T-helper 1 cell treated with Interleukin-12 subunit alpha and Interleukin-12 subunit beta and Interleukin-4 antibody, amounts not matched to agents 30 μg/mL and 1 μg/mL, for 36 hours (primary cell): ENCODE measurements around the gene PDXK.

Source experiments
- H3K27ac Mint-ChIP-seq: one replicate; pipeline ENCODE4 v1.8.0; 2021; ENCODE audit warnings: mild to moderate bottlenecking, mixed read lengths
- H3K27me3 Mint-ChIP-seq: one replicate; pipeline ENCODE4 v1.8.0; 2021; ENCODE audit warnings: low read depth, mixed read lengths
- H3K36me3 Mint-ChIP-seq: one replicate; pipeline ENCODE4 v1.8.0; 2021; ENCODE audit warnings: low read depth, mixed read lengths
- H3K4me1 Mint-ChIP-seq: one replicate; pipeline ENCODE4 v1.8.0; 2021; ENCODE audit warnings: low read depth, mixed read lengths
- H3K4me3 Mint-ChIP-seq: one replicate; pipeline ENCODE4 v1.8.0; 2021; ENCODE audit warnings: mild to moderate bottlenecking, moderate library complexity, mixed read lengths
- H3K9me3 Mint-ChIP-seq: one replicate; pipeline ENCODE4 v1.8.0; 2021; ENCODE audit warnings: mixed read lengths

Gene PDXK

DNA sequence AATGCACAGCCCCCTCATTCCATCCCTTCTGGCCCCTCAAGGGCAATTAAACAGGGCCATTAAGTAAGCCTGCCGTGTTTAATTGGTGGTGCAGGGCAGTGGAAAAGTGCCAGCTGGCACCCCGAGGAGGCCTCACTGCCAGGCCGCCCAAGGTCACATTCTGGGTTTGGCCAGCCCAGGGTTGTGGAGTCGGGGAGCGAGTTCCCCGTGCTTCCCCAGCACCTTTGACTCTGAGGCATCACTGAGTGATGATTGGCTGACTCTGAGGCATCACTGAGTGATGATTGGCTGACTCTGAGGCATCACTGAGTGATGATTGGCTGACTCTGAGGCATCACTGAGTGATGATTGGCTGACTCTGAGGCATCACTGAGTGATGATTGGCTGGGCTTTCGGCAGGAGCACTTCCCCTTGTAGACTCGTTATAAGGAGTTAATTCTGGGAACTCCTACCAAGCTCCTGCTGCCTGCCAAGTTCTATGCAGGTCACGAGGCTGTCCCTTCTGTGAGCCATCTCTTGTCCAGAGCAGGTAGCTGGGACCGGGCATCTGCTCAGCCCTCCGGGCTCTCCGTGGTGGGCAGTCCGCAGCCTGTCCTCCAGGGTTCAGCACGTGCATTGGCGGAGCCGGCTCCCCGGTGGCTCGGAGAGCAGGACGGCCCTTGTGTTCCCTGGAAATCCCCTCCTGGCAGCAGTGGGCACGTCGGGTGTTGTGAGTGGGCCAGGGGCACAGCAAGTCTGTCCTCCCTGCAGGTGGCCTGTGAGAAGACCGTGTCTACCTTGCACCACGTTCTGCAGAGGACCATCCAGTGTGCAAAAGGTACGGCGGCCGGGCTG is 36.2 kb downstream of the PDXK start:
- H3K27me3 Mint-ChIP-seq = no peaks in the 10 kb centered on the region
- H3K4me1 Mint-ChIP-seq = no peaks in the 10 kb centered on the region
- no peaks in the 10 kb centered on the region for H3K9me3 Mint-ChIP-seq
- no peak overlapping the region for H3K27ac Mint-ChIP-seq
- H3K36me3 Mint-ChIP-seq = peaks cover 15% of the 10 kb centered on the region
- no peak overlapping the region for H3K4me3 Mint-ChIP-seq

DNA sequence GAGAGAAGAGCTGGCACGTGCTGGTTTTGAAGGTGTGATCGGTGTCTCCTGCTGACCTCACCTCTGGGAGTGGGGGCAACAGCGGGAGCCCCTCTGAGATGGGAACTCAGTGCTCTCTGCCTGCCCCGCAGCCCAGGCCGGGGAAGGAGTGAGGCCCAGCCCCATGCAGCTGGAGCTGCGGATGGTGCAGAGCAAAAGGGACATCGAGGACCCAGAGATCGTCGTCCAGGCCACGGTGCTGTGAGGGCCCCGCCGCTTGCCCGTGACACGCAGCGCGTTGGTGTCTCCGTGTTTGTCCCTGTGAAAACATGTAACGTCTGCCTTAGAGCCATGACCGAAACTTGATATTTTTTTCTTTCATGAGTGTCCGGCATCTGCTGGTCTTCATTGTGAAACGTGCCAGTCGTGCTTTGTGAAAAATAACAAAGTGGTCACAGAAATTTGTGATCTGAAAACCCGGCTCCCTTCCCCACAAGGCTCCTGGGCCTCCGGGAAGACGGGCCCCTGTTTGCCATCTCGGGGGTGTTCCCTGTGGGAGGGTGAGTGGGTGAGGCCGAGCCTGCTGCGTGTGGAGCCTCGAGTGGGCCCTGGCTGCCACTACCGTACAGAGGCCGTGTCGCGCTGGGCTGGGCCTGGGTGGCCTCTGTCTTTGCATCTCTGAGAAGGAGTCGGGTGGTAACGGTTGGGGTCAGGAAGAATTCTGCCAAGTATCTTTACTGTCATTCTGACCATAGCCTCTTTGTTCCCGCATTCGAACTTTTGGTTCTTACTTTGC is 37.1 kb downstream of the PDXK start:
- H3K9me3 Mint-ChIP-seq = no peaks in the 10 kb centered on the region
- H3K27me3 Mint-ChIP-seq = no peaks in the 10 kb centered on the region
- H3K4me3 Mint-ChIP-seq = no peak overlapping the region
- peaks cover 11% of the 10 kb centered on the region for H3K36me3 Mint-ChIP-seq
- no peaks in the 10 kb centered on the region for H3K4me1 Mint-ChIP-seq
- H3K27ac Mint-ChIP-seq = no peak overlapping the region

DNA sequence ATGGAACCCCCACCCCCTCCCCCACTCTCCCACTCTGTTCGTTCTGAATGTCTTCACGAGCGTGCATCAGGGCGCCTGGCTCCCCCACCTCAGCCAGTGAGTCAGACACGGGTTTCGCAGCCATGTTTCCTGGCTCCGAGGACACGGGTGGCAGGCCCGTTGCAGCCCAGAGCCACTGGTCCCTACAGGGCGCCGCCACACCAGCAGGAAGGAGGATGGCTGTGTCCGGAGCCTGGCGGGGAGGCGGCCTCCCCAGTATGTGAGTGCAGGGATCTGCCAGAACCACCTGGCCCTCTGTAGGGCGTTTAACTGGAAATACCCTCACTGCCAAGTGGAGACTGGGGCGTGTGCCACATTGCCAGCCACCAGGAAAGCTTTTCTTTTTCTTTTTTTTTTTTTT is 38.7 kb downstream of the PDXK start:
- H3K4me3 Mint-ChIP-seq = no peak overlapping the region
- no peak overlapping the region for H3K27ac Mint-ChIP-seq
- H3K36me3 Mint-ChIP-seq = peaks cover 11% of the 10 kb centered on the region
- no peaks in the 10 kb centered on the region for H3K27me3 Mint-ChIP-seq
- H3K4me1 Mint-ChIP-seq = no peaks in the 10 kb centered on the region
- no peaks in the 10 kb centered on the region for H3K9me3 Mint-ChIP-seq

DNA sequence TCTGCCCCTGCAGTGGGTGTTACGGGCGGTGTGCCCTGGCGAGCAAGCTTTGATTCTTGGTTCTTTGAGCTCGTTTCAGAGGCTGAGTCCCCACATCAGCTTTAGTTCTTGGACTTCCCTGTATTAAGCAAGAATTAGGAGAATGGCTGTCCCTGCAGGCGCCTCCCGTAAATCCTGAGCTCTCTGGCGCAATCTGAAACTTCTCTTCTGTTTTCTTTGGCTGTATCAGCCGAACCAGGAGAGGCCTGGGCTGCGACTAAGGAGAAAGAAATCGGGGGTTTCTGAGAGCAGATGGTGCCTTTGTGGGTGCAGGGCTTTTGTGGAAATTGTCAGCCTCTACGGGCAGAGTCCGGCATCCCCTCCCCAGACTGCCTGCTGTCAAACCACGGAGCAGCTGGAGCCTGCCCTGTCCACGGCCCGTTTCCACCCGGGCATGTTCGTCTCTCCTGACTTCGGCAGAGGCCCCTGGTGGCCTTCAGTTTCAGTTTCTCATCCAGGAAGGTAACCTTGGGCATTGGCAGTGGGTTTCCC is 39.2 kb downstream of the PDXK start:
- Mint-ChIP-seq H3K27ac (no peak overlapping the region), H3K36me3 (peaks cover 10% of the 10 kb centered on the region), H3K9me3 (no peaks in the 10 kb centered on the region), H3K4me3 (no peak overlapping the region), H3K4me1 (no peaks in the 10 kb centered on the region), H3K27me3 (no peaks in the 10 kb centered on the region)

DNA sequence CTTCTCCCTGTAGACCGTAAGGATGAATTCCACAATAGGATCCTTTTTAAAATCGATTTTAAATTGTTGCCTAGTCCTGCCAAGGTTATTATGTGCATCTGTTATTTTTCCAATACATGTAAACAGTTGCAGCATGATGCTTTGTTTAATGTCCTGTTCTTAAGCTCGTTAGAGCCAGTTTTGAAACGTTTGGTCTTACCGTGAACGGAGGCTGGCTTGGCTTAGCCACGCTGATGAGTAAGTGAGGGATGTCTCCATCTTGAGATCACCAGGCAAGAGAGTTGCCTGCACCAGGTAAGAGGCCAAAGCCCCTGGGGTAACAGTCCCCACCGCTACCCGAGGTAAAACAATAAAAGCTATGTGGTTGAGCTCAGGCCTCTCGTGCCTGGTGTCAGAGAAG is 39.9 kb downstream of the PDXK start:
- H3K4me1 Mint-ChIP-seq = no peaks in the 10 kb centered on the region
- H3K36me3 Mint-ChIP-seq = peaks cover 9% of the 10 kb centered on the region
- H3K27me3 Mint-ChIP-seq = no peaks in the 10 kb centered on the region
- H3K9me3 Mint-ChIP-seq = no peaks in the 10 kb centered on the region
- no peak overlapping the region for H3K4me3 Mint-ChIP-seq
- no peak overlapping the region for H3K27ac Mint-ChIP-seq

DNA sequence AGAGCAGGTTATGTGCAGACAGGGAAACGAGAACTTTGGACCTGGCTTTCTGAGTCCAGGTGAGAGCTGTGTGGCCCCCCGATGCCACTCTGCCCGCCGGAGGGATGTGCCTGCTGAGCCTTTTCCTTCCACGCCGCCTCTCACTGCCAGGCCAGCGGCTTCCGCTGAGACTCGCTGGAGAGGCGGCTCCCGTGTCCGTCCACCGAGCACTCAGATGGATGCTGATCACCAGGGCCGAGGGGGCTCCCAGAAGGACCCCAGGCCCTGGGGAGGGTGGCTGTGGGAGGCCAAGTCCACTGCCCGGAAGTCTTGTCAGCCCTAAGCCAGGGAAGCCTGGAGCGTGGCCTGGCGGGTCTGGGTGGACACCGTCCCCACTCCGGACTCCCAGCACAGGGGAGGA is 40.7 kb downstream of the PDXK start:
- Mint-ChIP-seq H3K36me3 (peaks cover 6% of the 10 kb centered on the region), H3K27ac (no peak overlapping the region), H3K4me1 (no peaks in the 10 kb centered on the region), H3K9me3 (no peaks in the 10 kb centered on the region), H3K4me3 (no peak overlapping the region), H3K27me3 (no peaks in the 10 kb centered on the region)

DNA sequence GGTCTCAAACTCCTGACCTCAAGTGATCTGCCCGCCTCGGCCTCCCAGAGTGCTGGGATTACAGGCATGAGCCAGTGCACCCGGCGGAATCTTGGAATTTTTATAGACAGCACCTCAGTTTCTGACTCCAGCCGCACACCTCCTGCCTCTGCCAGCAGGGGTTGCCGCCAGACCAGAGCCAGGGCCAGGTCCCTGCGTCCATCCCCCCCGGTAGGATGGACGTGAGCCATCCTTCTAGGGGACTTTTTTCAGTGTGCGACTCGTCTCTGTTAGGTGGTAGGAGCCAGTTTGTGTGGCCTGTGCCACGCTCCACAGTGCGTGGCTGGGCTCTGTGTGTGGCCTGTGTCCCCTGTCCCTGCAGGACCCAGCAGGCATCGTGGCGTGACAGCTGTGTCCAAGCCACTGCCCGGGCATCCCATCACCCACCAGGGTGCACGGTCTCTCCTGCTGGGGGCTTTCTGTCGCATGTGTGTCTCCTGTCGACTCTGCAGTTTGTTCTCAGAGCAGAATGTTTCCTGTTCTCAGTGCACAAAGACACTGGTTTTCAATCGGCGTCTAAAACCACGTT is 41.5 kb downstream of the PDXK start:
- Mint-ChIP-seq H3K4me1 (no peaks in the 10 kb centered on the region), H3K36me3 (peaks cover 6% of the 10 kb centered on the region), H3K4me3 (no peak overlapping the region), H3K27me3 (no peaks in the 10 kb centered on the region), H3K9me3 (no peaks in the 10 kb centered on the region), H3K27ac (no peak overlapping the region)

DNA sequence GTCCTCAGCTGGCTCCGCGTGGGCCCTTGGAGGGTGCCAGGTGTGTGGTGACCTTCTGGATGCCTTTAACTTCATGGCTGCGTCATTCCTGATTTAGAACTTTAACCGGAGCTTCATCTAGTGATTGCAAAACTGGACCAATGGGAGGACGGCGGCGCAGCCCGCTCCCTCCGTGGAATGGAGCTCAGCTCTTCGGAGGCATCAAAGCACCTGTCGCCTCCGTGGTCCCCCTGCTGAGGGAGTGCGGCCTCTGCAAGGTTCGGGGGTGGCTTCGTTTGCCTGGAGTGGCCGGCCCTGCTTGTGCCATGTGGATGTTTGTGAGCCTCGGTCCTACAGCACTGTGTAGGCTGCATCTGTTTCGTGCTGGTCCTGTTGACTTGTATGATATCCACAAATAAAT is 43.0 kb downstream of the PDXK start:
- Mint-ChIP-seq H3K4me1 (no peaks in the 10 kb centered on the region), H3K27me3 (no peaks in the 10 kb centered on the region), H3K9me3 (no peaks in the 10 kb centered on the region), H3K27ac (no peak overlapping the region), H3K36me3 (peaks cover 4% of the 10 kb centered on the region), H3K4me3 (no peak overlapping the region)

DNA sequence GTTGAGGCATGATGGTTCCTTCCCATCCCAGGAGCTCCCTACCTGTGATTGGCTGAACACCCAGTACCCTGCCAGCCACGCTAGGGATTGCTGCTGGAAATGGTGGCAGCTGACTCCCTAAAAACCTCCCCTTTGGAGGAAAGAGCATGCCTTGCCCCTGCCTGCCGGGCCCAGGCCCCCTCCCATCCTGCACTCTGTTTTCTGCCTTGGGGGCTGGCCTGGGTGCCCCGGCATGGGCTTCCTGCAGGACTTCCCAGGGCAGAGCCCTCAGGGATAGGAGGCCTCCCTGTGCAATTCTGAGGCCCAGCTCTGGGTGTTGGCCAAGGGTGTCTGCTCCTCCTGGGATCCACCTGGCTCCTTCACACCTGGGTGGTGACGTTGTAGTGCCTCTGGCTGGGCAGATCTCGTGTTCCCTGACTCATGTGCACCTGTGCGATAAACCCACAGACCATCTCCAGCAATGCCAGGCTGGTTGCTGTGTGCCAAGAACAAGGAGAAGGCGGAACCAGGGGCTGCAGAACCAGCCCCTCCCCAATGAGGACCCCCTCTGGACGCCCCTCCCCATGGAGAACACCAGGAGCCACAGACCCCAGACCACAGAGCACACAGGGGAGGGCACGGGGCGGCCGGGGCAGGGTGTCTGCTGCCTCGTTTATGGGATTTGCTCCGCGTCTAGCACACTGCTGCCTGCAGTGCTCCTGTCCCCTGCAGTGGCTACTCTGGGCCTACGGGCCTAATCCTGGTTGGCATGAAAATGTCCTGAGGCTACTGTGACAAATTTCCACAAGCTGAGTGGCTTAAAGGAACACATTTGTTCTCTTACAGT is 43.6 kb downstream of the PDXK start:
- H3K4me3 Mint-ChIP-seq = no peak overlapping the region
- H3K27me3 Mint-ChIP-seq = no peaks in the 10 kb centered on the region
- no peaks in the 10 kb centered on the region for H3K9me3 Mint-ChIP-seq
- H3K36me3 Mint-ChIP-seq = peaks cover 4% of the 10 kb centered on the region
- H3K4me1 Mint-ChIP-seq = no peaks in the 10 kb centered on the region
- H3K27ac Mint-ChIP-seq = no peak overlapping the region

DNA sequence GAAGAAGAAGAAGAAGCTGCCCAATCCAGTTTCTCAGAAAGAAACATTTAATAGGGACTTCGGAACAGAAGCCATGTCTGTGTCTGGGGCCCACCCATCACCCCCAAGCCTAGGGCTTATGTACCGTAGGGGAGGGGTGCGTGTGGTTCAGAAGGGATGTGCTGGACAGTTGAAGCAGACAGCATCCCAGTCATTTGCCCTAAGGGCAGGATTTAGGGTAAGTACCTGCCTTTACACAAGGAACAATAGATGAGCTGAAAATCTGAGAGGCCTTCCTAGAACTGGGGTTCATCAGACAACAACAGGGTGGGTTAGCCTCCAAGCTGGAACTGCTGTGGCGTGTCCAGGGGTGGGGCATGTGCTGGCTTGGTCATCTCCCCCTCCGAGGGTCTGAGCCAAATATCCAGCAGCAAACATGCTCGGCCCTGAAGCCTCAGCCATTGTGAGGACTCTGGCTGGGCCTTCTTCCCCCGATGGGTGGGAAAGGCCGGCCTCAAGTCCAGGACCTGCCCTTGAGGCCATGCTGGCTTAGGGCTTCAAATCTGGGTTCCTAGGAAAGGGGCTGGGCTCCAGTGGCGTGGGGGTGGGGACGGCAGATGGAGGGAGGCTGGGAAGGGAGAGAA is 45.1 kb downstream of the PDXK start:
- Mint-ChIP-seq H3K4me1 (no peaks in the 10 kb centered on the region), H3K36me3 (peaks cover 4% of the 10 kb centered on the region), H3K27ac (no peak overlapping the region), H3K9me3 (no peaks in the 10 kb centered on the region), H3K27me3 (no peaks in the 10 kb centered on the region), H3K4me3 (no peak overlapping the region)

DNA sequence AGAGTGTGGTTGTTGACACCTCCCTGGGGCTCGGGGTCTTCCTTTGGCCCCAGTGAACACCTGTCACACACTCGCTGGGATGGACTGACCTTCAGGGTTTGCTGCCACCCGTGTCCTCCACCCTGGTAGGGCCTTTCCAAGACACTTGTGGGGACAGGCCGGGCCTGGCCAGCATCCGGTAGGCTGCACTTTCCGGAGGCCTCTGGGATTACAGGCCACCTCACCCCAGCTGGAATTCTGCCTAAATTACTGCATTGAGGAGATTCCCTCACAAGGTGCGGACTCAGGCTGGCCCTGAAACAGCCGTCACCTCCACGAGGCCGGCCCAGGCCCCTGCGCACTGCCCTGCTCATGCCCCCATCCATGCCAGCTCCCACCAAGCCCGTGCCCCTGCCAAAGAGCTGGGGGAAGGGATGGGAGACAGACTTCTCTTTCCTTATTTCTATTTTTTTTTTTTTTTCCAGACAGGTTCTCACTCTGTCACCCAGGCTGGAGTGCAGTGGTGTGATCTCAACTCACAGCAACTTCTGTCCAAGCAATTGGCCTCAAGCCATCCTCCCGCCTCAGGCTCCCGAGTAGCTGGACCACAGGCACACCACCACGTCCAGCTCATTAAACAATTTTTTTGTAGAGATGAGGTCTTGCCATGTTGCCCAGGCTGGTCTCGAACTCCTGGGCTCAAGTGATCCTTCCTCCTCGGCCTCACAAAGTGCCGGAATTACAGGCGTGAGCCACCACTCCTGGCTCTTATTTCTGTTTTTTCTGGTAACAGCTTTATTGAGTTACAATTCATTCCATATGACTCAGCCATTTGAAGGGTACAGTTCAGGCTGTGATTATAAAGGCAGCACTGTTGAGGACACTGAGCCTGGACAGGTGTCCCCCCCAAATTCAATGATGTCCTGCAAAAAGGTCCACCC is 45.9 kb downstream of the PDXK start:
- Mint-ChIP-seq H3K9me3 (no peaks in the 10 kb centered on the region), H3K36me3 (peaks cover 4% of the 10 kb centered on the region), H3K4me3 (no peak overlapping the region), H3K27ac (no peak overlapping the region), H3K27me3 (no peaks in the 10 kb centered on the region), H3K4me1 (no peaks in the 10 kb centered on the region)

DNA sequence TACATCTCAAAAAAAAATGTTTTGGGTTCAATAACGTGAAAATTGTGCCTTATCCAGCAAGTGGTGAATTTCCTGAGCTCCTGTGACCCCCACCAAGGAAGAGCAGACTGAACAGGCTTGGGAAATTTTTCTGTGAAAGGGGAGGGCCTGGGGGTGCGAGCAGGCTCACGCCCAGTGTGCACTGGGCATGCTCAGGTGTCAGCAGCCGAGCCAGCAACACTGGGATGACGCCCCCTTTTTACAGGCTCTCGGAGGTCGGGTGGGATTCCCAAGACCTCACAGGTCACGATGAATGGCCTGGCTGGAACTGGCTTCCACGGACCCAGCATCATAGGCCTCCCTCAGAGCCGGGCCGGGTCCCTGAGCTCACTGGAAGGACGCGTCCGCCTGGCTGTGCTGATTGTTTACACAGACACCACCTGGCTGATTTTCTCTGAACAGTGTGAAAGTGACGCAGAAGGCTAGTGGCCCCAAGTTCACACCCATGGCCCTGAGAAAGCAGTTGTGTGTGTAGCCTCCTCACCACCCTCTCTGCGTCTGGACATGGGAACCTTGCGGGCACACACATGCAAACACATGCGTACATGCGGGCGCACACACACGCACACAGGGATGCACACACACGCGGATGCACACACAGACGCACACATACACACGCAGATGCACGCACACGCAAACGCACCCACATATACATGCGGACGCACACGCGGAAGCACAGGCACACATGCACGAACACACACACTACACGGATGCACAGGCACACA is 48.0 kb downstream of the PDXK start:
- Mint-ChIP-seq H3K4me3 (no peak overlapping the region), H3K9me3 (peaks cover 8% of the 10 kb centered on the region), H3K27ac (no peak overlapping the region), H3K27me3 (no peaks in the 10 kb centered on the region), H3K4me1 (peaks cover 6% of the 10 kb centered on the region), H3K36me3 (peaks cover 10% of the 10 kb centered on the region)
